ENCODE results near the gene DCUN1D2. TPM values are rescaled to one million over a fixed set of nuclear protein-coding genes. Genes with fewer than 3 reads are reported as not detected.

DCUN1D2 gene
- total and polyA plus RNA-seq, 10 donors, result 6.3 to 33.1 (median 24.4) TPM

GRCh38 chr13:113506871-113507388, 16.4 kb upstream of the DCUN1D2 start:
- intact Hi-C loops (cut with DNase I; ENCODE audit: low total_unique reads), result no loop called here
- H3K27ac ChIP-seq, result no peak overlapping the region
- DNase-seq, result no peak
- no peaks in the 10 kb centered on the region for H3K9me3 ChIP-seq
- TF ChIP-seq CTCF (IDR thresholded peaks at IDR 0.05 in 8 of 11, conservative IDR thresholded peaks at IDR 0.05 in 3 of 11) (no peak), POLR2AphosphoS5 (IDR thresholded peaks at IDR 0.05) (no peak), POLR2A (IDR thresholded peaks at IDR 0.05) (no peak)
- H3K27me3 ChIP-seq (replicated peaks in 1 of 7), result no peaks in the 10 kb centered on the region
- peaks cover 0 to 21% (median 2%) of the 10 kb centered on the region in 6 donors for H3K4me1 ChIP-seq
- H3K4me3 ChIP-seq, result no peak overlapping the region
- WGBS, 5 donors, result 81 to 91% (median 87%) methylated on average over 15 to 21 of the region's 21 CpGs
- peaks cover 0 to 99% (median 46%) of the 10 kb centered on the region in 6 donors for H3K36me3 ChIP-seq

- intact Hi-C loops (cut with DNase I; ENCODE audit: low total_unique reads), result no loop called here
- WGBS, 5 donors, result 35 to 49% (median 39%) methylated on average over 14 to 16 of the region's 16 CpGs
- TF ChIP-seq POLR2A (IDR thresholded peaks at IDR 0.05), result no peak
- no peak for TF ChIP-seq POLR2AphosphoS5 (IDR thresholded peaks at IDR 0.05)
- no peak for TF ChIP-seq CTCF (IDR thresholded peaks at IDR 0.05 in 8 of 11, conservative IDR thresholded peaks at IDR 0.05 in 3 of 11)
- H3K36me3 ChIP-seq, result peaks cover 0 to 99% (median 48%) of the 10 kb centered on the region in 6 donors
- DNase-seq, result no peak
- peaks cover 0 to 21% (median 2%) of the 10 kb centered on the region in 6 donors for H3K4me1 ChIP-seq
- no peaks in the 10 kb centered on the region for H3K9me3 ChIP-seq
- H3K4me3 ChIP-seq, result no peak overlapping the region
- no peak overlapping the region for H3K27ac ChIP-seq
- H3K27me3 ChIP-seq (replicated peaks in 1 of 7), result no peaks in the 10 kb centered on the region
Measured at GRCh38 chr13:113506025-113506685, 15.6 kb upstream of the DCUN1D2 start.

GRCh38 chr13:113502686-113503085, 12.2 kb upstream of the DCUN1D2 start:
- peaks cover 0 to 7% (median 0%) of the 10 kb centered on the region in 6 donors for H3K4me1 ChIP-seq
- H3K36me3 ChIP-seq, result peaks cover 3 to 100% (median 66%) of the 10 kb centered on the region in 6 donors
- H3K27ac ChIP-seq, result no peak overlapping the region
- H3K27me3 ChIP-seq (replicated peaks in 1 of 7), result no peaks in the 10 kb centered on the region
- intact Hi-C loops (cut with DNase I; ENCODE audit: low total_unique reads), result no loop called here
- H3K4me3 ChIP-seq, result no peak overlapping the region
- no peak for DNase-seq
- H3K9me3 ChIP-seq, result no peaks in the 10 kb centered on the region
- 82 to 90% (median 87%) methylated on average over 12 to 16 of the region's 16 CpGs for WGBS, 5 donors
- TF ChIP-seq POLR2AphosphoS5 (IDR thresholded peaks at IDR 0.05) (peak in 1 of 3 donors; percentile 30), CTCF (IDR thresholded peaks at IDR 0.05 in 8 of 11, conservative IDR thresholded peaks at IDR 0.05 in 3 of 11) (no peak), POLR2A (IDR thresholded peaks at IDR 0.05) (no peak)

- 81 to 95% (median 91%) methylated on average over 11 of the region's 11 CpGs for WGBS, 5 donors
- intact Hi-C loops (cut with DNase I; ENCODE audit: low total_unique reads), result no loop called here
Measured at GRCh38 chr13:113500530-113501265, 10.2 kb upstream of the DCUN1D2 start.

More at GRCh38 chr13:113500530-113501265, 10.2 kb upstream of the DCUN1D2 start:
- H3K27ac ChIP-seq, result no peak overlapping the region
- peaks cover 0 to 21% (median 9%) of the 10 kb centered on the region in 6 donors for H3K4me1 ChIP-seq
- peaks cover 3 to 100% (median 66%) of the 10 kb centered on the region in 6 donors for H3K36me3 ChIP-seq
- DNase-seq, result no peak
- H3K9me3 ChIP-seq, result no peaks in the 10 kb centered on the region
- TF ChIP-seq CTCF (IDR thresholded peaks at IDR 0.05 in 8 of 11, conservative IDR thresholded peaks at IDR 0.05 in 3 of 11), result no peak
- TF ChIP-seq POLR2AphosphoS5 (IDR thresholded peaks at IDR 0.05), result no peak
- TF ChIP-seq POLR2A (IDR thresholded peaks at IDR 0.05), result no peak
- H3K27me3 ChIP-seq (replicated peaks in 1 of 7), result no peaks in the 10 kb centered on the region
- no peak overlapping the region for H3K4me3 ChIP-seq

Measured in spleen (tissue), 11 donors.